HG03442 (cell line): ENCODE measurements around the gene SMC1B.
"Not testable (repeated sequence)": the region's sequence is repeated elsewhere in the genome, so short reads cannot be mapped to it uniquely, and the experiment has no call there.

Source experiments
- ATAC-seq: cut with Tn5 transposase; IDR thresholded peaks from one replicate; pipeline ENCODE4 v1.9.1; 2021; ENCODE audit warnings: mild to moderate bottlenecking, moderate library complexity; ENCODE audit not compliant: unreplicated experiment

SMC1B gene

GRCh38 chr22:45351956-45352355 is 61.4 kb downstream of the SMC1B start:
- ATAC-seq, result no peak

GRCh38 chr22:45349916-45350315 is 63.5 kb downstream of the SMC1B start:
- no peak for ATAC-seq

GRCh38 chr22:45344334-45344733 is 69.1 kb downstream of the SMC1B start:
- no peak for ATAC-seq

GRCh38 chr22:45343143-45343542 is 70.3 kb downstream of the SMC1B start:
- no peak for ATAC-seq

GRCh38 chr22:45341498-45341897 is 71.9 kb downstream of the SMC1B start:
- ATAC-seq, result no peak

GRCh38 chr22:45340323-45340722 is 73.1 kb downstream of the SMC1B start:
- ATAC-seq, result no peak

- ATAC-seq, result no peak
These were observed 74.6 kb downstream of the SMC1B start for GRCh38 chr22:45338795-45339194.

GRCh38 chr22:45337536-45337935 is 75.9 kb downstream of the SMC1B start:
- no peak for ATAC-seq

- no peak for ATAC-seq
These were observed 76.4 kb downstream of the SMC1B start for GRCh38 chr22:45336971-45337431.

GRCh38 chr22:45335854-45336522 is 77.4 kb downstream of the SMC1B start:
- ATAC-seq, result no peak

- no peak for ATAC-seq
These were observed 78.2 kb downstream of the SMC1B start for GRCh38 chr22:45335021-45335818.

- no peak for ATAC-seq
These were observed 78.9 kb downstream of the SMC1B start for GRCh38 chr22:45334528-45334927.

GRCh38 chr22:45334068-45334467 is 79.3 kb downstream of the SMC1B start:
- no peak for ATAC-seq

GRCh38 chr22:45332001-45332400 is 81.4 kb downstream of the SMC1B start:
- no peak for ATAC-seq

- no peak for ATAC-seq
These were observed 81.9 kb downstream of the SMC1B start for GRCh38 chr22:45331486-45331885.

- ATAC-seq, result no peak
These were observed 82.9 kb downstream of the SMC1B start for GRCh38 chr22:45330548-45330947.

GRCh38 chr22:45329530-45329936 is 83.9 kb downstream of the SMC1B start:
- no peak for ATAC-seq

GRCh38 chr22:45328822-45329529 is 84.4 kb downstream of the SMC1B start:
- no peak for ATAC-seq

GRCh38 chr22:45328261-45328660 is 85.1 kb downstream of the SMC1B start:
- not testable (repeated sequence) for ATAC-seq

GRCh38 chr22:45324311-45324711 is 89.1 kb downstream of the SMC1B start:
- ATAC-seq, result no peak

GRCh38 chr22:45323695-45324094 is 89.7 kb downstream of the SMC1B start:
- no peak for ATAC-seq
